Measurements from ENCODE around the gene ZBTB8A.

- TF ChIP-seq PATZ1 (CRISPR knock-in tag; IDR thresholded peaks at IDR 0.05) (no peak), SIX4 (CRISPR knock-in tag; IDR thresholded peaks at IDR 0.05) (no peak), ZBTB40 (IDR thresholded peaks at IDR 0.05) (no peak), ZBTB40 (CRISPR knock-in tag; IDR thresholded peaks at IDR 0.05) (no peak), CTCF (CRISPR knock-in tag; IDR thresholded peaks at IDR 0.05) (no peak), BHLHE40 (IDR thresholded peaks at IDR 0.05; ENCODE audit: low read length) (no peak), HMGXB3 (CRISPR knock-in tag; IDR thresholded peaks at IDR 0.05; ENCODE audit: borderline replicate concordance) (no peak), ZNF883 (CRISPR knock-in tag; IDR thresholded peaks at IDR 0.05; ENCODE audit: not compliant biosample characterization) (no peak), BRCA1 (CRISPR knock-in tag; IDR thresholded peaks at IDR 0.05) (no peak)
Measured at GRCh38 chr1:32509939-32510338, 29.3 kb upstream of the ZBTB8A start.

All from HepG2 (cell line).